HepG2 (cell line): ENCODE data around the gene MFSD6. TPM values are rescaled to one million over a fixed set of nuclear protein-coding genes. Genes with fewer than 3 reads are reported as not detected.
A peak's percentile ranks its signal among the peaks of the same experiment; 100 is the strongest.

Experiments
- ATAC-seq: fragments of 200-7000 bp; cut with Tn5 transposase; 3 replicates; pipeline ENCODE4 v1.9.1; 2020; ENCODE audit warnings: mild to moderate bottlenecking, moderate library complexity
- Bru-seq: library from RNA; stranded (reverse); fragments of 400-500 nt; gene quantifications from one replicate; lab custom pipeline; 2021; lab: Mats Ljungman, UMichigan
- BruChase-seq, 2 experiments: library from RNA; stranded (reverse); fragments of 400-500 nt; gene quantifications; one replicate each; lab custom pipeline; 2021; lab: Mats Ljungman, UMichigan
- BruUV-seq: library from RNA; stranded (reverse); fragments of 400-500 nt; replicated peaks from 2 replicates; lab custom pipeline; 2021; lab: Mats Ljungman, UMichigan
- CTCF ChIA-PET: fragments of 300-600 bp; formaldehyde crosslinking; extraction: SDS; loops from one replicate; lab custom pipeline; 2021; ENCODE audit warnings: low total read pairs, inconsistent platforms, low intra/inter-chr PET ratio; lab: Yijun Ruan, JAX
- POLR2A ChIA-PET: fragments of 350-600 bp; sonication (Branson Sonifier 250); formaldehyde crosslinking; loops from one replicate; lab custom pipeline; 2020; ENCODE audit warnings: antibody characterized with exemption, inconsistent platforms; lab: Yijun Ruan, JAX
- DNase-seq: peaks from one replicate; pipeline ENCODE4 v3.0.0-alpha.2; 2015; ENCODE audit warnings: low spot score
- FAIRE-seq: peaks from 3 replicates; lab custom pipeline; 2011; peaks lifted over from hg19 to GRCh38; lab: Jason Lieb, UNC
- H2AFZ ChIP-seq: one replicate; pipeline ENCODE4 v1.6.1; 2011; ENCODE audit warnings: low read length, inconsistent platforms
- H3K27ac ChIP-seq: fragments of 300-600 bp; 3 replicates; pipeline ENCODE4 v1.8.0; 2011; ENCODE audit warnings: mixed run types, mild to moderate bottlenecking, mixed read lengths, low read length, inconsistent platforms; ENCODE audit not compliant: insufficient read depth; ENCODE audit errors: extremely low read length
- H3K27me3 ChIP-seq, 2 experiments: fragments of 200-600 bp in 1 of 2; 2 replicates in 1 of 2; 3 replicates in 1 of 2; pipeline versions ENCODE4 v1.6.0 to v1.8.0; 2011; ENCODE audit warnings: low read length in 2 of 2, mild to moderate bottlenecking in 2 of 2, moderate library complexity in 2 of 2, inconsistent platforms in 1 of 2; ENCODE audit not compliant: insufficient read depth in 2 of 2, control insufficient read depth in 1 of 2
- H3K36me3 ChIP-seq, 2 experiments: fragments of 200-600 bp in 1 of 2; replicated peaks in 1 of 2; 2 replicates in 1 of 2; 3 replicates in 1 of 2; pipeline versions ENCODE4 v1.5.1 to v1.8.0; 2011; ENCODE audit warnings: low read length in 2 of 2, inconsistent platforms in 1 of 2; ENCODE audit not compliant: insufficient read depth in 2 of 2, control insufficient read depth in 1 of 2
- H3K4me1 ChIP-seq: 2 replicates; pipeline ENCODE4 v1.5.1; 2012; ENCODE audit warnings: low read length, inconsistent platforms; ENCODE audit not compliant: insufficient read depth
- H3K4me2 ChIP-seq: 2 replicates; pipeline ENCODE4 v1.6.0; 2011; ENCODE audit warnings: low read depth, low read length, inconsistent platforms
- H3K4me3 ChIP-seq, 3 experiments: fragments of 200-600 bp in 1 of 3; sonication (generic), shearing (Covaris generic) in 1 of 3; replicated peaks in 1 of 3; 2 replicates each; pipeline ENCODE4 v1.5.1; 2011 to 2016; ENCODE audit warnings: low read length in 3 of 3, inconsistent platforms in 2 of 3, low read depth in 2 of 3, mild to moderate bottlenecking in 2 of 3, control low read depth in 1 of 3, mixed read lengths in 1 of 3; ENCODE audit not compliant: insufficient read depth in 1 of 3
- H3K79me2 ChIP-seq: one replicate; pipeline ENCODE4 v1.6.1; 2011; ENCODE audit warnings: low read length, inconsistent platforms; ENCODE audit not compliant: insufficient read depth
- H3K9ac ChIP-seq: 2 replicates; pipeline ENCODE4 v1.6.0; 2011; ENCODE audit warnings: mild to moderate bottlenecking, low read depth, low read length, inconsistent platforms; ENCODE audit not compliant: insufficient read depth
- H3K9me3 ChIP-seq: 2 replicates; pipeline ENCODE4 v1.5.1; 2012; ENCODE audit warnings: mild to moderate bottlenecking, low read length
- H4K20me1 ChIP-seq: 2 replicates; pipeline ENCODE4 v1.6.0; 2011; ENCODE audit warnings: inconsistent platforms, mild to moderate bottlenecking, low read length, moderate library complexity; ENCODE audit not compliant: insufficient read depth
- ASH2L ChIP-seq: fragments of 300-600, 200-600 bp; sonication (generic); IDR thresholded peaks from 2 replicates; pipeline ENCODE4 v1.7.0; 2017; ENCODE audit warnings: low read depth, mild to moderate bottlenecking, moderate library complexity, mixed read lengths, low read length; ENCODE audit not compliant: insufficient read length
- KIAA2018 ChIP-seq: sonication (generic); formaldehyde crosslinking; IDR thresholded peaks from 2 replicates; pipeline ENCODE4 v1.5.0; 2020; ENCODE audit warnings: mild to moderate bottlenecking, missing genetic modification reagents, borderline replicate concordance
- ZNF501 ChIP-seq: sonication (generic); formaldehyde crosslinking; IDR thresholded peaks from 2 replicates; pipeline ENCODE4 v1.5.1; 2020; ENCODE audit warnings: mild to moderate bottlenecking, moderate library complexity, missing genetic modification reagents
- WGBS: methylation state at CpG from one replicate; pipeline ENCODE4 v1.1.6; 2017; ENCODE audit warnings: low lambda C conversion rate; 5-methylcytosine and 5-hydroxymethylcytosine counted together
- in situ Hi-C: cut with HindIII; loops from 2 replicates; pipeline ENCODE4 v1.10.0; 2017; ENCODE audit warnings: low pct_unique_long_range_greater_than_20kb; ENCODE audit not compliant: extremely low pct_ligation_motif_present
- intact Hi-C: fragments of 100-400 bp; cut with micrococcal nuclease; formaldehyde crosslinking; loops from one replicate; pipeline ENCODE4 v1.10.0; 2022; ENCODE audit not compliant: unreplicated experiment
- long read RNA-seq, 2 experiments: library from RNA in 1 of 2; library from polyadenylated mRNA in 1 of 2; stranded (forward) in 1 of 2; unstranded in 1 of 2; transcript quantifications; one replicate each; pipeline ENCODE4 v2.0.0, GENCODE V29; 2019 to 2022
- polyA minus RNA-seq, 3 experiments: library from RNA; depleted of rRNA, polyadenylated mRNA; stranded (reverse); fragments of >200 nt; gene quantifications; 2 replicates each; pipeline ENCODE4 v1.2.3, GENCODE V29; 2011; ENCODE audit warnings: low replicate concordance in 1 of 3
- polyA plus RNA-seq, 8 experiments: library from polyadenylated mRNA; depleted of rRNA in 3 of 8; stranded (reverse) in 7 of 8; unstranded in 1 of 8; fragments of >200 nt; fragmentation: Illumina TruSeq in 4 of 8; extraction: Trizol in 4 of 8; gene quantifications; 2 replicates each; pipeline versions ENCODE4 v1.2.1 to v1.2.3, GENCODE V29; 2011 to 2016; ENCODE audit warnings: low read depth in 4 of 8, missing spikeins in 1 of 8, mixed read lengths in 1 of 8; ENCODE audit not compliant: insufficient read depth in 1 of 8
- total RNA-seq, 5 experiments: library from RNA; depleted of rRNA; stranded (reverse); fragments of >200 nt; fragmentation: Illumina TruSeq; extraction: Trizol; gene quantifications; 2 replicates each; pipeline ENCODE4 v1.2.3, GENCODE V29; 2016; ENCODE audit warnings: low read depth in 1 of 5

Gene MFSD6
- total RNA-seq (2016; rRNA removed; fragmentation: Illumina TruSeq; extraction: Trizol) (0.59 and 1.4 TPM in 2 replicates), polyA plus RNA-seq (2011; rRNA removed) (0.71 and 0.92 TPM in 2 replicates), polyA minus RNA-seq (2011; rRNA and poly(A)+ RNA removed; ENCODE audit: low replicate concordance) (0.90 and 8.2 TPM in 2 replicates), Bru-seq, nascent RNA (percentile 41 among the genes with signal in this experiment), BruChase-seq, experiment 1, labeled RNA remaining after a 6-hour chase (percentile 46 among the genes with signal in this experiment), BruChase-seq, experiment 2, labeled RNA remaining after a 2-hour chase (percentile 34 among the genes with signal in this experiment)
- 0.09 and 0.10 TPM in 2 replicates for total RNA-seq (2016; cell fraction: cytosol; rRNA removed; fragmentation: Illumina TruSeq; extraction: Trizol; ENCODE audit: low read depth)
- total RNA-seq (2016; cell fraction: insoluble cytoplasmic fraction; rRNA removed; fragmentation: Illumina TruSeq; extraction: Trizol), result 0.77 and 1.3 TPM in 2 replicates
- total RNA-seq (2016; cell fraction: membrane; rRNA removed; fragmentation: Illumina TruSeq; extraction: Trizol), result 0.45 and 0.59 TPM in 2 replicates
- 1.6 and 1.7 TPM in 2 replicates for total RNA-seq (2016; cell fraction: nucleus; rRNA removed; fragmentation: Illumina TruSeq; extraction: Trizol)
- 0.88 and 0.89 TPM in 2 replicates for polyA plus RNA-seq (2011; cell fraction: cytosol; rRNA removed)
- polyA plus RNA-seq (2011; cell fraction: nucleus; rRNA removed), result 0.47 and 0.69 TPM in 2 replicates
- polyA plus RNA-seq (2012), result 1.4 and 1.9 TPM in 2 replicates
- 0.06 and 0.28 TPM in 2 replicates for polyA plus RNA-seq (2016; cell fraction: cytosol; fragmentation: Illumina TruSeq; extraction: Trizol; ENCODE audit: low read depth)
- 0.70 and 0.86 TPM in 2 replicates for polyA plus RNA-seq (2016; cell fraction: insoluble cytoplasmic fraction; fragmentation: Illumina TruSeq; extraction: Trizol; ENCODE audit: low read depth)
- 0.20 and 0.27 TPM in 2 replicates for polyA plus RNA-seq (2016; cell fraction: membrane; fragmentation: Illumina TruSeq; extraction: Trizol; ENCODE audit: low read depth)
- 1.6 and 1.9 TPM in 2 replicates for polyA plus RNA-seq (2016; cell fraction: nucleus; fragmentation: Illumina TruSeq; extraction: Trizol; ENCODE audit: insufficient read depth, low read depth)
- polyA minus RNA-seq (2011; cell fraction: cytosol; rRNA and poly(A)+ RNA removed), result 1.8 and 2.0 TPM in 2 replicates
- 2.7 and 5.1 TPM in 2 replicates for polyA minus RNA-seq (2011; cell fraction: nucleus; rRNA and poly(A)+ RNA removed)
- long read RNA-seq, experiment 1, result 0 reads
- long read RNA-seq, experiment 2, partial matches to known transcripts, result 0 of 10 reads
- long read RNA-seq, experiment 2, other reads (novel, unspliced or antisense), result 10 of 10 reads

GRCh38 chr2:190407662-190408537, at the start of gene MFSD6:
MFSD6 (plus strand) TSS chr2:190408355; CDS start chr2:190436030, 27,675 bp downstream.
- Histone ChIP-seq H2AFZ (no peak within 1 kb of the TSS), H4K20me1 (no peaks in the 10 kb centered on the region), H3K27me3 (peaks cover 3 to 35% of the 10 kb centered on the region in 2 experiments; a peak in 4 of 5 replicates), H3K4me1 (peaks cover 14% of the 10 kb centered on the region), H3K9ac (no peak within 1 kb of the TSS), H3K27ac (no peak within 1 kb of the TSS), H3K9me3 (no peaks in the 10 kb centered on the region), H3K4me2 (peak within 1 kb of the TSS; percentile 78), H3K4me3 (peak within 1 kb of the TSS; percentile 62 to 73 (median 63)), H3K36me3 (no peaks in the 10 kb centered on the region), H3K79me2 (no peaks in the 10 kb centered on the region)
- FAIRE-seq, result no peak
- POLR2A ChIA-PET, result no interaction called here
- in situ Hi-C loops (no loop called here), intact Hi-C loops (no loop called here)
- peak; percentile 87 for ATAC-seq
- BruUV-seq, result no TSS peak
- CTCF ChIA-PET, result no interaction called here
- DNase-seq, result no peak
- WGBS, result 18% methylated on average over 14 of the region's 98 CpGs
- no peak for TF ChIP-seq KIAA2018 (CRISPR knock-in tag)
- peak; percentile 12 for TF ChIP-seq ASH2L
- TF ChIP-seq ZNF501 (CRISPR knock-in tag), result no peak
